Measurements from ENCODE around the gene BOLA2B. TPM values are rescaled to one million over a fixed set of nuclear protein-coding genes. Genes with fewer than 3 reads are reported as not detected.

Gene BOLA2B
- polyA plus RNA-seq, 1 of the 3 experiments (the other 2 are of a cell fraction) = 726 TPM

GRCh38 chr16:30155188-30155587 is 38.3 kb downstream of the BOLA2B start:
- Histone ChIP-seq H3K79me2 (ENCODE audit: insufficient read depth) (no peaks in the 10 kb centered on the region), H3K27me3 (ENCODE audit: insufficient read depth) (no peaks in the 10 kb centered on the region), H3F3A (replicated peaks; ENCODE audit: insufficient read depth) (no peaks in the 10 kb centered on the region), H2AFZ (ENCODE audit: low read depth) (no peak overlapping the region), H3K9ac (no peak overlapping the region), H3K4me2 (no peak overlapping the region), H4K20me1 (ENCODE audit: insufficient read depth) (no peaks in the 10 kb centered on the region), H3K27ac (ENCODE audit: low read depth in 2 of 2, low read length in 1 of 2) (no peak overlapping the region), H3K4me3 (ENCODE audit: low read depth in 2 of 2, low read length in 1 of 2) (no peak overlapping the region), H3K9me3 (no peaks in the 10 kb centered on the region), H3K4me1 (ENCODE audit: control insufficient read depth in 1 of 2, insufficient read depth in 2 of 2, low read depth in 1 of 2, low read length in 1 of 2) (no peaks in the 10 kb centered on the region), H3K9me2 (no peaks in the 10 kb centered on the region), H3K36me3 (replicated peaks in 1 of 2; ENCODE audit: control insufficient read depth in 1 of 2, insufficient read depth in 2 of 2, low read length in 1 of 2) (no peaks in the 10 kb centered on the region)
- ChIA-PET CTCF (interaction anchor here (1.2 to 1.9 kb wide), 2 partner anchors 12 to 41 kb away, joined by 4 read pairs; partner anchors contain the start of gene GDPD3), POLR2A (no interaction called here)
- 90% methylated on average over 5 of the region's 5 CpGs for WGBS (ENCODE audit: low lambda C conversion rate)
- no peak for DNase-seq
- TF ChIP-seq GABPA (IDR thresholded peaks at IDR 0.05; ENCODE audit: low read depth) = no peak
- TF ChIP-seq YY1 (IDR thresholded peaks at IDR 0.05; ENCODE audit: low read depth) = no peak
- no peak for TF ChIP-seq RFX5 (IDR thresholded peaks at IDR 0.05; ENCODE audit: low read length)
- no peak for TF ChIP-seq RCOR1 (IDR thresholded peaks at IDR 0.05; ENCODE audit: low read length)
- no peak for TF ChIP-seq TEAD4 (IDR thresholded peaks at IDR 0.05; ENCODE audit: borderline replicate concordance, insufficient read depth)
- no peak for TF ChIP-seq EZH2phosphoT487 (IDR thresholded peaks at IDR 0.05; ENCODE audit: borderline replicate concordance, low read depth)
- TF ChIP-seq, protein P1, sequence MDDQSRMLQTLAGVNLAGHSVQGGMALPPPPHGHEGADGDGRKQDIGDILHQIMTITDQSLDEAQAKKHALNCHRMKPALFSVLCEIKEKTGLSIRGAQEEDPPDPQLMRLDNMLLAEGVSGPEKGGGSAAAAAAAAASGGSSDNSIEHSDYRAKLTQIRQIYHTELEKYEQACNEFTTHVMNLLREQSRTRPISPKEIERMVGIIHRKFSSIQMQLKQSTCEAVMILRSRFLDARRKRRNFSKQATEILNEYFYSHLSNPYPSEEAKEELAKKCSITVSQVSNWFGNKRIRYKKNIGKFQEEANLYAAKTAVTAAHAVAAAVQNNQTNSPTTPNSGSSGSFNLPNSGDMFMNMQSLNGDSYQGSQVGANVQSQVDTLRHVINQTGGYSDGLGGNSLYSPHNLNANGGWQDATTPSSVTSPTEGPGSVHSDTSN (IDR thresholded peaks at IDR 0.05) = no peak
- TF ChIP-seq ELF1 (IDR thresholded peaks at IDR 0.05) = no peak
- no peak for TF ChIP-seq SIN3A (IDR thresholded peaks at IDR 0.05; ENCODE audit: borderline replicate concordance, low read depth, low read length)

DNA sequence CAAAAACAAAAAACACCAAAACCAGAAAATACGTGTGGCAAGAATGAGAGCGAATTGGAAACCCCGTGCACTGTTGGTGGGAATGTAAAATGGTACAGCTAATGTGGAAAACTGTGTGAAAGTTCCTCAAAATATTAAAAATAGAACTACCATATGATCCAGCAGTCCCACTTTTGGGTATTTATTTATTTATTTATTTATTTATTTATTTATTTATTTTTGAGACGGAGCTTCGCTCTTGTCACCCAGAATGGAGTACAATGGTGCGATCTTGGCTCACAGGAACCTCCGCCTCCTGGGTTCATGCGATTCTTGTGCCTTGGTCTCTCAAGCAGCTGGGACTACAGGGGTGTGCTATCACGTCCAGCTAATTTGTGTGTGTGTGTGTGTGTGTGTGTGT is 40.9 kb downstream of the BOLA2B start:
- no peak overlapping the region for H3K27ac ChIP-seq (ENCODE audit: low read depth in 2 of 2, low read length in 1 of 2)
- no peak for DNase-seq
- H3K4me3 ChIP-seq (ENCODE audit: low read depth in 2 of 2, low read length in 1 of 2) = no peak overlapping the region
- H2AFZ ChIP-seq (ENCODE audit: low read depth) = no peak overlapping the region
- H3F3A ChIP-seq (replicated peaks; ENCODE audit: insufficient read depth) = no peaks in the 10 kb centered on the region
- no peaks in the 10 kb centered on the region for H3K79me2 ChIP-seq (ENCODE audit: insufficient read depth)
- H3K9me3 ChIP-seq = no peaks in the 10 kb centered on the region; the same call in 1 of the 2 replicates
- POLR2A ChIA-PET = no interaction called here
- no peaks in the 10 kb centered on the region for H3K27me3 ChIP-seq (ENCODE audit: insufficient read depth)
- H3K4me1 ChIP-seq (ENCODE audit: control insufficient read depth in 1 of 2, insufficient read depth in 2 of 2, low read depth in 1 of 2, low read length in 1 of 2) = no peaks in the 10 kb centered on the region
- no peaks in the 10 kb centered on the region for H3K9me2 ChIP-seq
- CTCF ChIA-PET = interaction anchor here (1.1 kb wide), 1 partner anchor 61 kb away, joined by 4 read pairs; the partner anchor contains the start of gene TBX6
- H3K9ac ChIP-seq = no peak overlapping the region
- WGBS (ENCODE audit: low lambda C conversion rate) = 88% methylated on average over 9 of the region's 9 CpGs
- no peaks in the 10 kb centered on the region for H3K36me3 ChIP-seq (replicated peaks in 1 of 2; ENCODE audit: control insufficient read depth in 1 of 2, insufficient read depth in 2 of 2, low read length in 1 of 2)
- H4K20me1 ChIP-seq (ENCODE audit: insufficient read depth) = no peaks in the 10 kb centered on the region
- no peak overlapping the region for H3K4me2 ChIP-seq
- TF ChIP-seq USF1 (IDR thresholded peaks at IDR 0.05; ENCODE audit: borderline replicate concordance, low read depth) (no peak), ZBTB33 (IDR thresholded peaks at IDR 0.05; ENCODE audit: borderline replicate concordance, low read depth) (no peak), REST (IDR thresholded peaks at IDR 0.05; ENCODE audit: low read depth, low read length) (no peak), EZH2phosphoT487 (IDR thresholded peaks at IDR 0.05; ENCODE audit: borderline replicate concordance, low read depth) (no peak), MEF2A (IDR thresholded peaks at IDR 0.05; ENCODE audit: borderline replicate concordance, low read depth) (no peak), SIN3A (IDR thresholded peaks at IDR 0.05; ENCODE audit: borderline replicate concordance, low read depth, low read length) (no peak), JUND (IDR thresholded peaks at IDR 0.05) (no peak), SMC3 (IDR thresholded peaks at IDR 0.05; ENCODE audit: low read depth, low read length) (no peak), ELF1 (IDR thresholded peaks at IDR 0.05) (no peak), TCF12 (IDR thresholded peaks at IDR 0.05) (no peak), GATA2 (CRISPR knock-in tag; IDR thresholded peaks at IDR 0.05) (no peak)
- TF ChIP-seq, protein P2, sequence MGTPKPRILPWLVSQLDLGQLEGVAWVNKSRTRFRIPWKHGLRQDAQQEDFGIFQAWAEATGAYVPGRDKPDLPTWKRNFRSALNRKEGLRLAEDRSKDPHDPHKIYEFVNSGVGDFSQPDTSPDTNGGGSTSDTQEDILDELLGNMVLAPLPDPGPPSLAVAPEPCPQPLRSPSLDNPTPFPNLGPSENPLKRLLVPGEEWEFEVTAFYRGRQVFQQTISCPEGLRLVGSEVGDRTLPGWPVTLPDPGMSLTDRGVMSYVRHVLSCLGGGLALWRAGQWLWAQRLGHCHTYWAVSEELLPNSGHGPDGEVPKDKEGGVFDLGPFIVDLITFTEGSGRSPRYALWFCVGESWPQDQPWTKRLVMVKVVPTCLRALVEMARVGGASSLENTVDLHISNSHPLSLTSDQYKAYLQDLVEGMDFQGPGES (IDR thresholded peaks at IDR 0.05; ENCODE audit: low read depth, low read length) = no peak

All from SK-N-SH (cell line).